CD1c-positive myeloid dendritic cell (primary cell): ENCODE data around the gene BCHE.
"Not testable (repeated sequence)": the region's sequence is repeated elsewhere in the genome, so short reads cannot be mapped to it uniquely, and the experiment has no call there.

ENCODE experiments used
- DNase-seq: peaks from one replicate; pipeline ENCODE4 v3.0.0-alpha.2; 2016; ENCODE audit errors: extremely low spot score

BCHE gene

GRCh38 chr3:165817160-165817709 lies 20.0 kb downstream of the BCHE start:
- DNase-seq = no peak

GRCh38 chr3:165816209-165816608 lies 21.0 kb downstream of the BCHE start:
- no peak for DNase-seq

GRCh38 chr3:165815682-165816081 lies 21.5 kb downstream of the BCHE start:
- no peak for DNase-seq

- DNase-seq = no peak
These were observed 22.8 kb downstream of the BCHE start for GRCh38 chr3:165814380-165814779.

GRCh38 chr3:165807937-165808336 lies 29.3 kb downstream of the BCHE start:
- DNase-seq = not testable (repeated sequence)

- no peak for DNase-seq
These were observed 31.2 kb downstream of the BCHE start for GRCh38 chr3:165805946-165806561.

- DNase-seq = no peak
These were observed 33.8 kb downstream of the BCHE start for GRCh38 chr3:165803471-165803870.

GRCh38 chr3:165800970-165801369 lies 36.3 kb downstream of the BCHE start:
- no peak for DNase-seq

- no peak for DNase-seq
These were observed 38.2 kb downstream of the BCHE start for GRCh38 chr3:165799026-165799425.

GRCh38 chr3:165797551-165797950 lies 39.7 kb downstream of the BCHE start:
- DNase-seq = no peak

- DNase-seq = no peak
These were observed 40.5 kb downstream of the BCHE start for GRCh38 chr3:165796701-165797100.

- DNase-seq = no peak
These were observed 48.7 kb downstream of the BCHE start for GRCh38 chr3:165788531-165788930.

- no peak for DNase-seq
These were observed 51.2 kb downstream of the BCHE start for GRCh38 chr3:165786013-165786412.

GRCh38 chr3:165784337-165784736 lies 52.9 kb downstream of the BCHE start:
- no peak for DNase-seq

GRCh38 chr3:165783383-165783782 lies 53.8 kb downstream of the BCHE start:
- DNase-seq = no peak

- no peak for DNase-seq
These were observed 58.3 kb downstream of the BCHE start for GRCh38 chr3:165778891-165779290.

- no peak for DNase-seq
These were observed 58.8 kb downstream of the BCHE start for GRCh38 chr3:165778456-165778855.

GRCh38 chr3:165775824-165776223 lies 61.4 kb downstream of the BCHE start:
- no peak for DNase-seq

GRCh38 chr3:165770781-165771180 lies 66.4 kb downstream of the BCHE start:
- DNase-seq = no peak

GRCh38 chr3:165768680-165769079 lies 68.5 kb downstream of the BCHE start:
- no peak for DNase-seq

- no peak for DNase-seq
These were observed 78.2 kb downstream of the BCHE start for GRCh38 chr3:165759041-165759440.

GRCh38 chr3:165755571-165755970 lies 81.7 kb downstream of the BCHE start:
- no peak for DNase-seq

GRCh38 chr3:165754219-165755007 lies 82.8 kb downstream of the BCHE start:
- DNase-seq = no peak
